NCI-H82 treated with DMSO at 0.1 percent for 48 hours (cell line): ENCODE results near the gene CHST10.
"Not testable (repeated sequence)": the region's sequence is repeated elsewhere in the genome, so short reads cannot be mapped to it uniquely, and the experiment has no call there.

Experiments used
- DNase-seq: peaks from one replicate; lab custom pipeline; 2025; ENCODE audit not compliant: unreplicated experiment; lab: John Stamatoyannopoulos, UW

The CHST10 gene

GRCh38 chr2:100416935-100417710 is at the start of gene CHST10:
Gene CHST10 (minus strand): TSS chr2:100417668. CDS start chr2:100406675, 10,993 bp downstream.
- DNase-seq = peak; percentile 18

- DNase-seq = no peak
Measured at GRCh38 chr2:100460904-100461530, 43.5 kb upstream of the CHST10 start.

GRCh38 chr2:100456357-100456756 is 38.9 kb upstream of the CHST10 start:
- not testable (repeated sequence) for DNase-seq

- DNase-seq = no peak
Measured at GRCh38 chr2:100453853-100454252, 36.4 kb upstream of the CHST10 start.

GRCh38 chr2:100451734-100452133 is 34.3 kb upstream of the CHST10 start:
- no peak for DNase-seq

GRCh38 chr2:100451092-100451491 is 33.6 kb upstream of the CHST10 start:
- no peak for DNase-seq

- no peak for DNase-seq
Measured at GRCh38 chr2:100446696-100447095, 29.2 kb upstream of the CHST10 start.

- no peak for DNase-seq
Measured at GRCh38 chr2:100437751-100438150, 20.3 kb upstream of the CHST10 start.

GRCh38 chr2:100429726-100430125 is 12.3 kb upstream of the CHST10 start:
- no peak for DNase-seq

GRCh38 chr2:100427627-100428258 is 10.3 kb upstream of the CHST10 start:
- no peak for DNase-seq

- DNase-seq = no peak
Measured at GRCh38 chr2:100427111-100427510, 9.6 kb upstream of the CHST10 start.

- no peak for DNase-seq
Measured at GRCh38 chr2:100426384-100426720, 8.9 kb upstream of the CHST10 start.

GRCh38 chr2:100425573-100426383 is 8.3 kb upstream of the CHST10 start:
- no peak for DNase-seq

- DNase-seq = no peak
Measured at GRCh38 chr2:100425107-100425506, 7.6 kb upstream of the CHST10 start.

GRCh38 chr2:100424277-100424875 is 6.9 kb upstream of the CHST10 start:
- DNase-seq = no peak

- no peak for DNase-seq
Measured at GRCh38 chr2:100423631-100424030, 6.2 kb upstream of the CHST10 start.

- DNase-seq = peak; percentile 1
Measured at GRCh38 chr2:100422320-100423055, 5.0 kb upstream of the CHST10 start.

- DNase-seq = no peak
Measured at GRCh38 chr2:100419915-100420314, 2.4 kb upstream of the CHST10 start.

GRCh38 chr2:100418406-100418962 is 1.0 kb upstream of the CHST10 start:
- DNase-seq = no peak

GRCh38 chr2:100417711-100418124 is 250 bp upstream of the CHST10 start:
- no peak for DNase-seq
